Measurements from ENCODE around the gene KRTAP12-3.

- TF ChIP-seq, protein P1, sequence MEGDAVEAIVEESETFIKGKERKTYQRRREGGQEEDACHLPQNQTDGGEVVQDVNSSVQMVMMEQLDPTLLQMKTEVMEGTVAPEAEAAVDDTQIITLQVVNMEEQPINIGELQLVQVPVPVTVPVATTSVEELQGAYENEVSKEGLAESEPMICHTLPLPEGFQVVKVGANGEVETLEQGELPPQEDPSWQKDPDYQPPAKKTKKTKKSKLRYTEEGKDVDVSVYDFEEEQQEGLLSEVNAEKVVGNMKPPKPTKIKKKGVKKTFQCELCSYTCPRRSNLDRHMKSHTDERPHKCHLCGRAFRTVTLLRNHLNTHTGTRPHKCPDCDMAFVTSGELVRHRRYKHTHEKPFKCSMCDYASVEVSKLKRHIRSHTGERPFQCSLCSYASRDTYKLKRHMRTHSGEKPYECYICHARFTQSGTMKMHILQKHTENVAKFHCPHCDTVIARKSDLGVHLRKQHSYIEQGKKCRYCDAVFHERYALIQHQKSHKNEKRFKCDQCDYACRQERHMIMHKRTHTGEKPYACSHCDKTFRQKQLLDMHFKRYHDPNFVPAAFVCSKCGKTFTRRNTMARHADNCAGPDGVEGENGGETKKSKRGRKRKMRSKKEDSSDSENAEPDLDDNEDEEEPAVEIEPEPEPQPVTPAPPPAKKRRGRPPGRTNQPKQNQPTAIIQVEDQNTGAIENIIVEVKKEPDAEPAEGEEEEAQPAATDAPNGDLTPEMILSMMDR (IDR thresholded peaks at IDR 0.05) = no peak
- TF ChIP-seq, protein P2, sequence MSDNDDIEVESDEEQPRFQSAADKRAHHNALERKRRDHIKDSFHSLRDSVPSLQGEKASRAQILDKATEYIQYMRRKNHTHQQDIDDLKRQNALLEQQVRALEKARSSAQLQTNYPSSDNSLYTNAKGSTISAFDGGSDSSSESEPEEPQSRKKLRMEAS (IDR thresholded peaks at IDR 0.05) = no peak
- no peak for TF ChIP-seq RAD21 (conservative IDR thresholded peaks at IDR 0.05 in 1 of 2, IDR thresholded peaks at IDR 0.05 in 1 of 2)
- TF ChIP-seq REST (IDR thresholded peaks at IDR 0.05) = no peak
- no peak for TF ChIP-seq HDAC2 (IDR thresholded peaks at IDR 0.05)
- TF ChIP-seq RFX5 (IDR thresholded peaks at IDR 0.05) = no peak
- no peak for TF ChIP-seq CEBPB (IDR thresholded peaks at IDR 0.05)
- TF ChIP-seq PHF8 (IDR thresholded peaks at IDR 0.05; ENCODE audit: borderline replicate concordance, low read depth) = no peak
These were observed 48.4 kb downstream of the KRTAP12-3 start for GRCh38 chr21:44706026-44706705.

All from A549 (cell line).